WERI-Rb-1 (cell line): ENCODE results near the gene TM4SF5.

Experiments
- DNase-seq: peaks from one replicate; pipeline ENCODE4 v3.0.0-alpha.2; 2020
- H3K27ac ChIP-seq: fragments of 250-450 bp; sonication (Bioruptor Pico); 2 replicates; pipeline ENCODE4 v1.5.1; 2020; ENCODE audit warnings: mild to moderate bottlenecking, moderate library complexity
- H3K27me3 ChIP-seq: fragments of 250-450 bp; sonication (Bioruptor Pico); 2 replicates; pipeline ENCODE4 v1.5.1; 2021; ENCODE audit warnings: mild to moderate bottlenecking, low read depth, moderate library complexity; ENCODE audit not compliant: insufficient read depth, severe bottlenecking
- H3K36me3 ChIP-seq: fragments of 250-450 bp; sonication (Bioruptor Pico); 2 replicates; pipeline ENCODE4 v1.5.1; 2020; ENCODE audit warnings: mild to moderate bottlenecking, moderate library complexity
- H3K4me3 ChIP-seq: 2 replicates; pipeline ENCODE4 v1.5.1; 2011; ENCODE audit warnings: low read depth, mild to moderate bottlenecking, control low read depth, low read length
- H3K9me3 ChIP-seq: fragments of 250-450 bp; sonication (Bioruptor Pico); 2 replicates; pipeline ENCODE4 v1.5.1; 2021; ENCODE audit warnings: mild to moderate bottlenecking, moderate library complexity; ENCODE audit not compliant: severe bottlenecking
- CTCF ChIP-seq: IDR thresholded peaks from 2 replicates; pipeline ENCODE4 v1.5.1; 2011; ENCODE audit warnings: low read depth, mild to moderate bottlenecking, control low read depth, inconsistent platforms, low read length

The TM4SF5 gene

GRCh38 chr17:4743898-4744297 lies 27.8 kb upstream of the TM4SF5 start:
- Histone ChIP-seq H3K36me3 (no peaks in the 10 kb centered on the region), H3K27me3 (peaks cover 9% of the 10 kb centered on the region), H3K9me3 (no peaks in the 10 kb centered on the region), H3K27ac (no peak overlapping the region), H3K4me3 (no peak overlapping the region)
- no peak for DNase-seq
- no peak for TF ChIP-seq CTCF

- peaks cover 2% of the 10 kb centered on the region for H3K27me3 ChIP-seq
Measured at GRCh38 chr17:4744999-4745969, 26.4 kb upstream of the TM4SF5 start.

GRCh38 chr17:4747847-4748246 lies 23.8 kb upstream of the TM4SF5 start:
- no peaks in the 10 kb centered on the region for H3K27me3 ChIP-seq
- H3K27ac ChIP-seq, result no peak overlapping the region
- H3K36me3 ChIP-seq, result no peaks in the 10 kb centered on the region
- DNase-seq, result no peak
- TF ChIP-seq CTCF, result no peak
- no peak overlapping the region for H3K4me3 ChIP-seq
- no peaks in the 10 kb centered on the region for H3K9me3 ChIP-seq

More at GRCh38 chr17:4744999-4745969, 26.4 kb upstream of the TM4SF5 start:
- no peak for DNase-seq
- no peak overlapping the region for H3K4me3 ChIP-seq
- no peaks in the 10 kb centered on the region for H3K36me3 ChIP-seq
- no peak overlapping the region for H3K27ac ChIP-seq
- no peak for TF ChIP-seq CTCF
- no peaks in the 10 kb centered on the region for H3K9me3 ChIP-seq

- H3K27ac ChIP-seq, result no peak overlapping the region
Measured at GRCh38 chr17:4748686-4749085, 23.0 kb upstream of the TM4SF5 start.

GRCh38 chr17:4750606-4751005 lies 21.1 kb upstream of the TM4SF5 start:
- H3K27me3 ChIP-seq, result no peaks in the 10 kb centered on the region
- DNase-seq, result no peak
- TF ChIP-seq CTCF, result no peak
- no peak overlapping the region for H3K27ac ChIP-seq
- no peaks in the 10 kb centered on the region for H3K9me3 ChIP-seq
- no peaks in the 10 kb centered on the region for H3K36me3 ChIP-seq
- H3K4me3 ChIP-seq, result no peak overlapping the region

More at GRCh38 chr17:4748686-4749085, 23.0 kb upstream of the TM4SF5 start:
- no peak for DNase-seq
- Histone ChIP-seq H3K4me3 (no peak overlapping the region), H3K36me3 (no peaks in the 10 kb centered on the region), H3K27me3 (no peaks in the 10 kb centered on the region), H3K9me3 (no peaks in the 10 kb centered on the region)
- no peak for TF ChIP-seq CTCF
